ENCODE data around the gene SMAD5.

Gene SMAD5

GRCh38 chr5:136114414-136115125, 18.1 kb upstream of the SMAD5 start:
- DNase-seq (ENCODE audit: low read depth in 2 of 2): no peak

GRCh38 chr5:136115183-136115865, 17.3 kb upstream of the SMAD5 start:
- DNase-seq (ENCODE audit: low read depth in 2 of 2): no peak

- DNase-seq (ENCODE audit: low read depth in 2 of 2): no peak
These were observed 12.1 kb upstream of the SMAD5 start for GRCh38 chr5:136120529-136120928.

- no peak for DNase-seq (ENCODE audit: low read depth in 2 of 2)
These were observed 9.3 kb upstream of the SMAD5 start for GRCh38 chr5:136123236-136123768.

- no peak for DNase-seq (ENCODE audit: low read depth in 2 of 2)
These were observed 5.1 kb upstream of the SMAD5 start for GRCh38 chr5:136127560-136127959.

GRCh38 chr5:136128481-136128880, 4.2 kb upstream of the SMAD5 start:
- DNase-seq (ENCODE audit: low read depth in 2 of 2): no peak

GRCh38 chr5:136129445-136129844, 3.2 kb upstream of the SMAD5 start:
- DNase-seq (ENCODE audit: low read depth in 2 of 2): no peak

GRCh38 chr5:136130581-136130980, 2.1 kb upstream of the SMAD5 start:
- DNase-seq (ENCODE audit: low read depth in 2 of 2): no peak

- no peak for DNase-seq (ENCODE audit: low read depth in 2 of 2)
These were observed 558 bp upstream of the SMAD5 start for GRCh38 chr5:136132087-136132486.

GRCh38 chr5:136133222-136133921, 727 bp downstream of the SMAD5 start:
- DNase-seq (ENCODE audit: low read depth in 2 of 2): peak in 1 of 2 experiments; percentile 2

GRCh38 chr5:136133922-136134379, 1.3 kb downstream of the SMAD5 start:
- no peak for DNase-seq (ENCODE audit: low read depth in 2 of 2)

GRCh38 chr5:136134653-136135052, 2.0 kb downstream of the SMAD5 start:
- DNase-seq (ENCODE audit: low read depth in 2 of 2): no peak

- no peak for DNase-seq (ENCODE audit: low read depth in 2 of 2)
These were observed 2.9 kb downstream of the SMAD5 start for GRCh38 chr5:136135536-136135935.

- DNase-seq (ENCODE audit: low read depth in 2 of 2): no peak
These were observed 5.0 kb downstream of the SMAD5 start for GRCh38 chr5:136137497-136138220.

- DNase-seq (ENCODE audit: low read depth in 2 of 2): no peak
These were observed 8.9 kb downstream of the SMAD5 start for GRCh38 chr5:136141561-136141960.

- no peak for DNase-seq (ENCODE audit: low read depth in 2 of 2)
These were observed 10.7 kb downstream of the SMAD5 start for GRCh38 chr5:136143312-136143711.

GRCh38 chr5:136143763-136144162, 11.1 kb downstream of the SMAD5 start:
- no peak for DNase-seq (ENCODE audit: low read depth in 2 of 2)

- DNase-seq (ENCODE audit: low read depth in 2 of 2): no peak
These were observed 12.4 kb downstream of the SMAD5 start for GRCh38 chr5:136145030-136145429.

GRCh38 chr5:136146201-136146600, 13.6 kb downstream of the SMAD5 start:
- no peak for DNase-seq (ENCODE audit: low read depth in 2 of 2)

GRCh38 chr5:136147632-136148031, 15.0 kb downstream of the SMAD5 start:
- DNase-seq (ENCODE audit: low read depth in 2 of 2): no peak

GRCh38 chr5:136149891-136150290, 17.2 kb downstream of the SMAD5 start:
- no peak for DNase-seq (ENCODE audit: low read depth in 2 of 2)
